HepG2 (cell line): Measurements from ENCODE around the gene ING5. TPM values are rescaled to one million over a fixed set of nuclear protein-coding genes. Genes with fewer than 3 reads are reported as not detected.

Experiments
- AGO1 ChIP-seq: fragments of 200-400 bp; formaldehyde crosslinking; IDR thresholded peaks from 2 replicates; pipeline ENCODE4 v1.6.1; 2017; ENCODE audit warnings: mild to moderate bottlenecking, low read depth, low read length, moderate library complexity; ENCODE audit not compliant: poor library complexity, severe bottlenecking
- ARNT2 ChIP-seq: sonication (generic); formaldehyde crosslinking; IDR thresholded peaks from 2 replicates; pipeline ENCODE4 v1.8.0; 2022; ENCODE audit warnings: mild to moderate bottlenecking, low read depth, missing genetic modification reagents, moderate library complexity
- ATRX ChIP-seq: sonication (generic); formaldehyde crosslinking; IDR thresholded peaks from 2 replicates; pipeline ENCODE4 v1.4.0; 2020; ENCODE audit warnings: missing genetic modification reagents, borderline replicate concordance
- BHLHE40 ChIP-seq: IDR thresholded peaks from 2 replicates; pipeline ENCODE4 v1.6.1; 2011; ENCODE audit warnings: low read length, improper control_type of control experiment
- FOXA3 ChIP-seq: IDR thresholded peaks from 2 replicates; pipeline ENCODE4 v1.6.1; 2016; ENCODE audit warnings: missing genetic modification reagents, missing compliant biosample characterization
- GABPA ChIP-seq, 2 experiments: IDR thresholded peaks; 2 replicates each; pipeline ENCODE4 v1.6.1; 2011 to 2016; ENCODE audit warnings: low read depth in 2 of 2, low read length in 1 of 2, missing biosample characterization in 1 of 2, missing genetic modification characterization in 1 of 2
- LCORL ChIP-seq, 2 experiments: fragments of 450-650 bp in 1 of 2; sonication (generic) in 1 of 2; formaldehyde crosslinking in 1 of 2; IDR thresholded peaks; 2 replicates each; pipeline versions ENCODE4 v1.5.0 to v1.6.1; 2017 to 2020; ENCODE audit warnings: antibody characterized with exemption in 1 of 2, missing genetic modification reagents in 1 of 2
- MTF1 ChIP-seq: sonication (generic); formaldehyde crosslinking; IDR thresholded peaks from 2 replicates; pipeline ENCODE4 v1.5.0; 2020; ENCODE audit warnings: missing genetic modification reagents
- MYC ChIP-seq: sonication (generic); formaldehyde crosslinking; IDR thresholded peaks from 2 replicates; pipeline ENCODE4 v1.9.0; 2021; ENCODE audit warnings: missing genetic modification reagents, borderline replicate concordance
- TBP ChIP-seq: sonication (generic); formaldehyde crosslinking; IDR thresholded peaks from 2 replicates; pipeline ENCODE4 v1.5.0; 2020; ENCODE audit warnings: missing genetic modification reagents
- ZBTB3 ChIP-seq: sonication (generic); formaldehyde crosslinking; IDR thresholded peaks from 2 replicates; pipeline ENCODE4 v1.4.0; 2020; ENCODE audit warnings: low read depth, mild to moderate bottlenecking, moderate library complexity, missing genetic modification reagents, borderline replicate concordance
- ZNF230 ChIP-seq: sonication (generic); formaldehyde crosslinking; IDR thresholded peaks from 2 replicates; pipeline ENCODE4 v1.4.0; 2020; ENCODE audit warnings: mild to moderate bottlenecking, missing genetic modification reagents
- ZNF260 ChIP-seq: sonication (generic); formaldehyde crosslinking; IDR thresholded peaks from 2 replicates; pipeline ENCODE4 v1.4.0; 2020; ENCODE audit warnings: missing genetic modification reagents, low read depth, mild to moderate bottlenecking, borderline replicate concordance
- ZSCAN9 ChIP-seq: IDR thresholded peaks from 2 replicates; pipeline ENCODE4 v1.6.1; 2016; ENCODE audit warnings: borderline replicate concordance
- polyA plus RNA-seq, 8 experiments: library from polyadenylated mRNA; depleted of rRNA in 3 of 8; stranded (reverse) in 7 of 8; unstranded in 1 of 8; fragments of >200 nt; fragmentation: Illumina TruSeq in 4 of 8; extraction: Trizol in 4 of 8; gene quantifications; 2 replicates each; pipeline versions ENCODE4 v1.2.1 to v1.2.3, GENCODE V29; 2011 to 2016; ENCODE audit warnings: low read depth in 4 of 8, missing spikeins in 1 of 8, mixed read lengths in 1 of 8; ENCODE audit not compliant: insufficient read depth in 1 of 8
- total RNA-seq, 5 experiments: library from RNA; depleted of rRNA; stranded (reverse); fragments of >200 nt; fragmentation: Illumina TruSeq; extraction: Trizol; gene quantifications; 2 replicates each; pipeline ENCODE4 v1.2.3, GENCODE V29; 2016; ENCODE audit warnings: low read depth in 1 of 5
- TF ChIP-seq, protein P1 (sequence below): sonication (generic); formaldehyde crosslinking; IDR thresholded peaks from 2 replicates; pipeline ENCODE4 v1.4.0; 2020; ENCODE audit warnings: missing genetic modification reagents
- TF ChIP-seq, protein P2 (sequence below): sonication (generic); formaldehyde crosslinking; IDR thresholded peaks from 2 replicates; pipeline ENCODE4 v1.8.0; 2022; ENCODE audit warnings: mild to moderate bottlenecking, missing genetic modification reagents, moderate library complexity
- TF ChIP-seq, protein P3 (sequence below): sonication (generic); formaldehyde crosslinking; IDR thresholded peaks from 2 replicates; pipeline ENCODE4 v1.4.0; 2020; ENCODE audit warnings: mild to moderate bottlenecking, missing genetic modification reagents
- TF ChIP-seq, protein P4 (sequence below): IDR thresholded peaks from 2 replicates; pipeline ENCODE4 v1.6.1; 2016; ENCODE audit warnings: low read depth, borderline replicate concordance
- TF ChIP-seq, protein P5 (sequence below): sonication (generic); formaldehyde crosslinking; IDR thresholded peaks from 2 replicates; pipeline ENCODE4 v1.8.1; 2023; ENCODE audit warnings: missing genetic modification reagents, mild to moderate bottlenecking, borderline replicate concordance
- TF ChIP-seq, protein P6 (sequence below): sonication (generic); formaldehyde crosslinking; IDR thresholded peaks from 2 replicates; pipeline ENCODE4 v1.5.0; 2020; ENCODE audit warnings: missing genetic modification reagents
- TF ChIP-seq, protein P7 (sequence below): sonication (generic); formaldehyde crosslinking; conservative IDR thresholded peaks from 2 replicates; pipeline ENCODE4 v1.8.0; 2022; ENCODE audit warnings: missing genetic modification reagents

The ING5 gene
- total and polyA plus RNA-seq, 2 of the 13 experiments (the other 11 are each of a cell fraction or from before 2014, with no cell fraction given): 61.9 to 71.9 TPM

DNA sequence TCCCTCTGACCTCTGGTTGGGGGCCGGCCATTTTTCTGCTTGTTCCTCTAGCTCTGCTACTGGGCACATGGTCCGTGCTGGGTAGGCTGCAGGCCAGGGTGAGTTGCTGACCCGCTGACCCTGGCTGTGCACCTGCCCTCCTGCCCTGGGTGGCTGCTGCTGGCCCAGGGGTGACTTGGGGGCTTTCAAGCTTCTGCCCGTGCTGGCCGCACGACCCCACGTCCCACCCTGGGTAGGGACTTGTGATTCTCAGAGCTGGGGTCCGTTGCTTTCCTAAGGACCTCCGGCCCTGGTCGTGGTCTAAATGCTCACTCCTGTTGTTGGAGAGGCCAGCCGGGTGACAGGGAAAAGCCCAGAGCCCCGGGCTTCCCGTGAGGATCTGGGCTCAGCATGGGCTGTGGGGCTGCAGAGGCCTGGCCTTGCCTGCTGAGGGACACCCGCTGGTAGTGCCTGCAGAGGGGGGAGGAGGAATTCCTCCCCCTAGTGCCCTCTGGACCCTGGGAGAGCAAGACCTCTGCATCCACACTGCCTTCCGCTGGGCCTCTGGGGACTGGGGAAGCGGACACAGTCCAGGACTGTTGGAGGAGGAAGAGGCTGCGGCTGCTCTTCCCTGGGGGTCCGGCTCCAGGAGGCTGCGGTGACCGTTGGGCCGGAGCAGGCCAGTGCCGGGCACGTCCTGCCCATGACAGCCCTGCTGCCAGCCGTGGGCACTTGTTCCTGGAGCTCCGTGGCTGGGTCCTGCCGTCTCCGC is 68.5 kb downstream of the ING5 start (continued):
- TF ChIP-seq, protein P1, sequence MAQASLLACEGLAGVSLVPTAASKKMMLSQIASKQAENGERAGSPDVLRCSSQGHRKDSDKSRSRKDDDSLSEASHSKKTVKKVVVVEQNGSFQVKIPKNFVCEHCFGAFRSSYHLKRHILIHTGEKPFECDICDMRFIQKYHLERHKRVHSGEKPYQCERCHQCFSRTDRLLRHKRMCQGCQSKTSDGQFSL: peak; percentile 97
- TF ChIP-seq BHLHE40: peak; percentile 54; the same call in 1 of the 2 replicates
- TF ChIP-seq, protein P2, sequence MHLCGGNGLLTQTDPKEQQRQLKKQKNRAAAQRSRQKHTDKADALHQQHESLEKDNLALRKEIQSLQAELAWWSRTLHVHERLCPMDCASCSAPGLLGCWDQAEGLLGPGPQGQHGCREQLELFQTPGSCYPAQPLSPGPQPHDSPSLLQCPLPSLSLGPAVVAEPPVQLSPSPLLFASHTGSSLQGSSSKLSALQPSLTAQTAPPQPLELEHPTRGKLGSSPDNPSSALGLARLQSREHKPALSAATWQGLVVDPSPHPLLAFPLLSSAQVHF (CRISPR knock-in tag): no peak; the same call in 1 of the 2 replicates
- TF ChIP-seq GABPA (IDR thresholded peaks at IDR 0.05; ENCODE audit: low read depth, low read length): no peak
- peak; percentile 23; the same call in 1 of the 2 replicates for TF ChIP-seq GABPA (CRISPR knock-in tag; IDR thresholded peaks at IDR 0.05; ENCODE audit: low read depth)
- TF ChIP-seq, protein P3, sequence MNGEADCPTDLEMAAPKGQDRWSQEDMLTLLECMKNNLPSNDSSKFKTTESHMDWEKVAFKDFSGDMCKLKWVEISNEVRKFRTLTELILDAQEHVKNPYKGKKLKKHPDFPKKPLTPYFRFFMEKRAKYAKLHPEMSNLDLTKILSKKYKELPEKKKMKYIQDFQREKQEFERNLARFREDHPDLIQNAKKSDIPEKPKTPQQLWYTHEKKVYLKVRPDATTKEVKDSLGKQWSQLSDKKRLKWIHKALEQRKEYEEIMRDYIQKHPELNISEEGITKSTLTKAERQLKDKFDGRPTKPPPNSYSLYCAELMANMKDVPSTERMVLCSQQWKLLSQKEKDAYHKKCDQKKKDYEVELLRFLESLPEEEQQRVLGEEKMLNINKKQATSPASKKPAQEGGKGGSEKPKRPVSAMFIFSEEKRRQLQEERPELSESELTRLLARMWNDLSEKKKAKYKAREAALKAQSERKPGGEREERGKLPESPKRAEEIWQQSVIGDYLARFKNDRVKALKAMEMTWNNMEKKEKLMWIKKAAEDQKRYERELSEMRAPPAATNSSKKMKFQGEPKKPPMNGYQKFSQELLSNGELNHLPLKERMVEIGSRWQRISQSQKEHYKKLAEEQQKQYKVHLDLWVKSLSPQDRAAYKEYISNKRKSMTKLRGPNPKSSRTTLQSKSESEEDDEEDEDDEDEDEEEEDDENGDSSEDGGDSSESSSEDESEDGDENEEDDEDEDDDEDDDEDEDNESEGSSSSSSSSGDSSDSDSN: peak; percentile 98
- no peak for TF ChIP-seq MTF1 (CRISPR knock-in tag)
- no peak for TF ChIP-seq TBP
- TF ChIP-seq ARNT2 (CRISPR knock-in tag): 0 out of 2 replicates have a peak, but pooled peaks have one; percentile 38
- 0 out of 2 replicates have a peak, but pooled peaks have one; percentile 45 for TF ChIP-seq ZNF260 (CRISPR knock-in tag)
- no peak; the same call in 1 of the 2 replicates for TF ChIP-seq ZBTB3 (CRISPR knock-in tag)
- TF ChIP-seq FOXA3 (CRISPR knock-in tag): peak; percentile 83
- TF ChIP-seq ZSCAN9 (CRISPR knock-in tag): peak; percentile 90
- no peak for TF ChIP-seq LCORL (IDR thresholded peaks at IDR 0.05)
- peak; percentile 98 for TF ChIP-seq LCORL (CRISPR knock-in tag; IDR thresholded peaks at IDR 0.05)
- TF ChIP-seq, protein P4, sequence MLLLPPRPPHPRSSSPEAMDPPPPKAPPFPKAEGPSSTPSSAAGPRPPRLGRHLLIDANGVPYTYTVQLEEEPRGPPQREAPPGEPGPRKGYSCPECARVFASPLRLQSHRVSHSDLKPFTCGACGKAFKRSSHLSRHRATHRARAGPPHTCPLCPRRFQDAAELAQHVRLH: peak; percentile 98; the same call in 1 of the 2 replicates
- TF ChIP-seq, protein P5, sequence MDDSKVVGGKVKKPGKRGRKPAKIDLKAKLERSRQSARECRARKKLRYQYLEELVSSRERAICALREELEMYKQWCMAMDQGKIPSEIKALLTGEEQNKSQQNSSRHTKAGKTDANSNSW (CRISPR knock-in tag): peak; percentile 86; the same call in 1 of the 2 replicates
- peak; percentile 89 for TF ChIP-seq MYC (CRISPR knock-in tag)
- TF ChIP-seq, protein P6, sequence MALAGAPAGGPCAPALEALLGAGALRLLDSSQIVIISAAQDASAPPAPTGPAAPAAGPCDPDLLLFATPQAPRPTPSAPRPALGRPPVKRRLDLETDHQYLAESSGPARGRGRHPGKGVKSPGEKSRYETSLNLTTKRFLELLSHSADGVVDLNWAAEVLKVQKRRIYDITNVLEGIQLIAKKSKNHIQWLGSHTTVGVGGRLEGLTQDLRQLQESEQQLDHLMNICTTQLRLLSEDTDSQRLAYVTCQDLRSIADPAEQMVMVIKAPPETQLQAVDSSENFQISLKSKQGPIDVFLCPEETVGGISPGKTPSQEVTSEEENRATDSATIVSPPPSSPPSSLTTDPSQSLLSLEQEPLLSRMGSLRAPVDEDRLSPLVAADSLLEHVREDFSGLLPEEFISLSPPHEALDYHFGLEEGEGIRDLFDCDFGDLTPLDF (CRISPR knock-in tag): peak; percentile 55; the same call in 1 of the 2 replicates
- TF ChIP-seq, protein P7, sequence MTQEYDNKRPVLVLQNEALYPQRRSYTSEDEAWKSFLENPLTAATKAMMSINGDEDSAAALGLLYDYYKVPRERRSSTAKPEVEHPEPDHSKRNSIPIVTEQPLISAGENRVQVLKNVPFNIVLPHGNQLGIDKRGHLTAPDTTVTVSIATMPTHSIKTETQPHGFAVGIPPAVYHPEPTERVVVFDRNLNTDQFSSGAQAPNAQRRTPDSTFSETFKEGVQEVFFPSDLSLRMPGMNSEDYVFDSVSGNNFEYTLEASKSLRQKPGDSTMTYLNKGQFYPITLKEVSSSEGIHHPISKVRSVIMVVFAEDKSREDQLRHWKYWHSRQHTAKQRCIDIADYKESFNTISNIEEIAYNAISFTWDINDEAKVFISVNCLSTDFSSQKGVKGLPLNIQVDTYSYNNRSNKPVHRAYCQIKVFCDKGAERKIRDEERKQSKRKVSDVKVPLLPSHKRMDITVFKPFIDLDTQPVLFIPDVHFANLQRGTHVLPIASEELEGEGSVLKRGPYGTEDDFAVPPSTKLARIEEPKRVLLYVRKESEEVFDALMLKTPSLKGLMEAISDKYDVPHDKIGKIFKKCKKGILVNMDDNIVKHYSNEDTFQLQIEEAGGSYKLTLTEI: no peak
- no peak for TF ChIP-seq AGO1
- TF ChIP-seq ZNF230 (CRISPR knock-in tag): no peak
- TF ChIP-seq ATRX (CRISPR knock-in tag): no peak; the same call in 1 of the 2 replicates
